Kidney tubule cell (primary cell): ENCODE data around the gene LY9.
"Not testable (repeated sequence)": the region's sequence is repeated elsewhere in the genome, so short reads cannot be mapped to it uniquely, and the experiment has no call there.

Source experiments
- DNase-seq: peaks from one replicate; pipeline ENCODE4 v3.0.0-alpha.2; 2018; ENCODE audit warnings: low spot score

LY9 gene

GRCh38 chr1:160866001-160866694 lies 70.2 kb downstream of the LY9 start:
- no peak for DNase-seq

GRCh38 chr1:160866695-160867260 lies 70.8 kb downstream of the LY9 start:
- DNase-seq = no peak

- not testable (repeated sequence) for DNase-seq
Observed at GRCh38 chr1:160867651-160868050, 71.7 kb downstream of the LY9 start.

- DNase-seq = no peak
Observed at GRCh38 chr1:160868141-160868540, 72.2 kb downstream of the LY9 start.

GRCh38 chr1:160874935-160875334 lies 79.0 kb downstream of the LY9 start:
- DNase-seq = peak; percentile 40

GRCh38 chr1:160875591-160875990 lies 79.6 kb downstream of the LY9 start:
- not testable (repeated sequence) for DNase-seq

GRCh38 chr1:160876311-160876710 lies 80.3 kb downstream of the LY9 start:
- no peak for DNase-seq

- DNase-seq = no peak
Observed at GRCh38 chr1:160877221-160877620, 81.2 kb downstream of the LY9 start.
